Pancreas (tissue), 10 donors: ENCODE results near the gene NUP54. TPM values are rescaled to one million over a fixed set of nuclear protein-coding genes. Genes with fewer than 3 reads are reported as not detected.

ENCODE experiments used
- ATAC-seq, 4 donors: fragments of 200-7000 bp; cut with Tn5 transposase; one replicate each; pipeline versions ENCODE4 v1.8.0 to v1.9.1; 2020; ENCODE audit warnings: mild to moderate bottlenecking in 4 of 4, moderate library complexity in 4 of 4
- DNase-seq, 6 donors: peaks; one replicate each; pipeline ENCODE4 v3.0.0-alpha.2; 2020
- FAIRE-seq: peaks from 2 replicates; lab custom pipeline; 2012; peaks lifted over from hg19 to GRCh38; lab: Jason Lieb, UNC
- H3K27ac ChIP-seq, 4 donors: fragments of 200-600 bp; sonication (generic); 1 replicate in 3 of 4; 2 replicates in 1 of 4; pipeline versions ENCODE4 v1.5.0 to v1.8.0; 2020
- H3K27me3 ChIP-seq, 4 donors: fragments of 200-600 bp; one replicate each; pipeline ENCODE4 v1.8.0; 2021
- H3K36me3 ChIP-seq, 3 donors: fragments of 200-600 bp; sonication (generic) in 1 of 3; one replicate each; pipeline versions ENCODE4 v1.5.0 to v1.8.0; 2020 to 2021
- H3K4me1 ChIP-seq, 3 donors: fragments of 200-600 bp; one replicate each; pipeline ENCODE4 v1.8.0; 2021
- H3K4me3 ChIP-seq, 4 donors: fragments of 200-600 bp; sonication (generic) in 2 of 4; one replicate each; pipeline versions ENCODE4 v1.5.0 to v1.8.0; 2020 to 2021
- H3K9me3 ChIP-seq, 4 donors: fragments of 200-600 bp; one replicate each; pipeline ENCODE4 v1.8.0; 2021
- CTCF ChIP-seq, 4 donors: fragments of 200-600 bp; sonication (generic) in 3 of 4; IDR thresholded peaks; one replicate each; pipeline versions ENCODE4 v1.5.0 to v1.8.0; 2021; ENCODE audit warnings: antibody characterized with exemption in 4 of 4
- WGBS, 2 donors: extraction: QIAGEN DNeasy Blood & Tissue Kit; methylation state at CpG; one replicate each; pipeline ENCODE4 v1.1.7; 2013; 5-methylcytosine and 5-hydroxymethylcytosine counted together
- intact Hi-C, 3 donors: fragments of 100-400 bp; cut with DNase I; formaldehyde crosslinking; loops; one replicate each; pipeline versions ENCODE4 v1.11.1 to v1.14.2; 2022
- polyA plus RNA-seq, 2 donors: library from polyadenylated mRNA; stranded (reverse); fragments of 200-250 nt; gene quantifications; one replicate each; pipeline ENCODE4 v1.2.3, GENCODE V29; 2013
- total RNA-seq, 6 donors: library from RNA; stranded (reverse); fragmentation: NEBNext Ultra II Directional in 4 of 6; extraction: Animal tissue kit (Norgen Biotek cat#: 25700) in 4 of 6; gene quantifications; one replicate each; pipeline versions ENCODE4 v1.2.1 to v1.2.4, GENCODE V29; 2021 to 2023
- donor health status: healthy with polysubstance abuse.
- donor health status: DM: no; HTN: no; CAD: no; lungs with moderate emphysema.
- donor health status: DM: no; HTN: no; CAD: no.
- donor health status: control.
- donor health status: control.
- donor health status: Bipolar disorder and iron deficiency.
- donor health status: DM: yes; HTN: yes; CAD: no.
- donor health status: DM: no; HTN: no; CAD: no.
- donor health status: DM: no; HTN: no; CAD: no.
- donor health status: DM: yes; HTN: yes; CAD: no.

Gene NUP54
- total and polyA plus RNA-seq, 8 donors = 15.6 to 21.7 (median 19.2) TPM

- no peak for TF ChIP-seq CTCF (IDR thresholded peaks at IDR 0.05)
- H3K36me3 ChIP-seq = peaks cover 0 to 34% (median 4%) of the 10 kb centered on the region in 3 donors
- H3K4me1 ChIP-seq = peaks cover 0 to 3% (median 0%) of the 10 kb centered on the region in 3 donors
- no peak overlapping the region for H3K27ac ChIP-seq
- intact Hi-C loops = loop anchor here in 1 of 3 donors (10.0 kb wide), 1 partner anchor 319 kb away; no protein-coding TSS in a partner anchor
- no peak for DNase-seq
- no peaks in the 10 kb centered on the region for H3K9me3 ChIP-seq
- 91 to 97% methylated on average over 1 of the region's 1 CpG for WGBS, 2 donors
- no peak for FAIRE-seq
- H3K27me3 ChIP-seq = no peaks in the 10 kb centered on the region
- H3K4me3 ChIP-seq = no peak overlapping the region
- no peak for ATAC-seq
These were observed 27.1 kb upstream of the NUP54 start for GRCh38 chr4:76175336-76175735.

- peak overlapping the region in 1 of 4 donors; percentile 5 for H3K27ac ChIP-seq
- WGBS, 2 donors = 62 to 70% methylated on average over 6 of the region's 6 CpGs
- TF ChIP-seq CTCF (IDR thresholded peaks at IDR 0.05) = no peak
- ATAC-seq (peak in 2 of 4 donors; percentile 54 to 80), DNase-seq (no peak), FAIRE-seq (no peak)
- no peaks in the 10 kb centered on the region for H3K4me1 ChIP-seq
- H3K36me3 ChIP-seq = peaks cover 0 to 38% (median 4%) of the 10 kb centered on the region in 3 donors
- intact Hi-C loops = loop anchor here in 1 of 3 donors (10.0 kb wide), 1 partner anchor 321 kb away; no protein-coding TSS in a partner anchor
- H3K9me3 ChIP-seq = no peaks in the 10 kb centered on the region
- no peaks in the 10 kb centered on the region for H3K27me3 ChIP-seq
- H3K4me3 ChIP-seq = no peak overlapping the region
These were observed 26.0 kb upstream of the NUP54 start for GRCh38 chr4:76174216-76174615.

- no peak for DNase-seq
- 97 to 100% methylated on average over 3 of the region's 3 CpGs for WGBS, 2 donors
- ATAC-seq = no peak
- H3K27ac ChIP-seq = no peak overlapping the region
- peaks cover 2 to 54% (median 4%) of the 10 kb centered on the region in 3 donors for H3K36me3 ChIP-seq
- no peaks in the 10 kb centered on the region for H3K27me3 ChIP-seq
- TF ChIP-seq CTCF (IDR thresholded peaks at IDR 0.05) = no peak
- H3K9me3 ChIP-seq = no peaks in the 10 kb centered on the region
- H3K4me1 ChIP-seq = no peaks in the 10 kb centered on the region
- FAIRE-seq = no peak
- no peak overlapping the region for H3K4me3 ChIP-seq
- intact Hi-C loops = no loop called here
These were observed 20.5 kb upstream of the NUP54 start for GRCh38 chr4:76168688-76169087.

- ATAC-seq = no peak
- no peak overlapping the region for H3K4me3 ChIP-seq
- no peak for TF ChIP-seq CTCF (IDR thresholded peaks at IDR 0.05)
- no peak for DNase-seq
- FAIRE-seq = no peak
- intact Hi-C loops = no loop called here
- H3K4me1 ChIP-seq = no peaks in the 10 kb centered on the region
- no peak overlapping the region for H3K27ac ChIP-seq
- 89 to 91% methylated on average over 3 of the region's 3 CpGs for WGBS, 2 donors
- H3K27me3 ChIP-seq = no peaks in the 10 kb centered on the region
- H3K9me3 ChIP-seq = no peaks in the 10 kb centered on the region
- H3K36me3 ChIP-seq = peaks cover 0 to 62% (median 9%) of the 10 kb centered on the region in 3 donors
These were observed 18.3 kb upstream of the NUP54 start for GRCh38 chr4:76166480-76166879.

- intact Hi-C loops = no loop called here
- WGBS, 2 donors = 52 to 63% methylated on average over 2 of the region's 2 CpGs
- no peak overlapping the region for H3K4me3 ChIP-seq
- no peaks in the 10 kb centered on the region for H3K4me1 ChIP-seq
- no peak overlapping the region for H3K27ac ChIP-seq
- ATAC-seq = no peak
- no peak for TF ChIP-seq CTCF (IDR thresholded peaks at IDR 0.05)
- no peaks in the 10 kb centered on the region for H3K27me3 ChIP-seq
- H3K9me3 ChIP-seq = no peaks in the 10 kb centered on the region
- peaks cover 0 to 52% (median 9%) of the 10 kb centered on the region in 3 donors for H3K36me3 ChIP-seq
- no peak for FAIRE-seq
- DNase-seq = no peak
These were observed 12.2 kb upstream of the NUP54 start for GRCh38 chr4:76160355-76160754.
